Fibroblast of the aortic adventitia (primary cell): ENCODE results near the gene WDR49. TPM values are rescaled to one million over a fixed set of nuclear protein-coding genes. Genes with fewer than 3 reads are reported as not detected.

Experiments used
- DNase-seq: peaks from one replicate; pipeline ENCODE4 v3.0.0-alpha.2; 2010; ENCODE audit warnings: low read depth
- H3K4me3 ChIP-seq: 2 replicates; pipeline ENCODE4 v1.5.1; 2011; ENCODE audit warnings: low read depth, mild to moderate bottlenecking, control low read depth, low read length, moderate library complexity
- CTCF ChIP-seq: IDR thresholded peaks from 2 replicates; pipeline ENCODE4 v1.5.1; 2011; ENCODE audit warnings: mild to moderate bottlenecking, low read length, control low read depth, inconsistent platforms; ENCODE audit not compliant: insufficient read depth
- total RNA-seq: library from RNA; depleted of rRNA; stranded (reverse); fragments of >200 nt; gene quantifications from 2 replicates; pipeline ENCODE4 v1.2.3, GENCODE V29; 2012; ENCODE audit warnings: low replicate concordance

WDR49 gene
- total RNA-seq, 1 donor, result under 0.01 TPM

- DNase-seq, result no peak
- TF ChIP-seq CTCF, result no peak
- H3K4me3 ChIP-seq, result no peak overlapping the region
These were observed 47.9 kb downstream of the WDR49 start for GRCh38 chr3:167605871-167606270.

GRCh38 chr3:167602041-167602440, 51.7 kb downstream of the WDR49 start:
- DNase-seq, result no peak
- H3K4me3 ChIP-seq, result no peak overlapping the region
- no peak for TF ChIP-seq CTCF

- no peak overlapping the region for H3K4me3 ChIP-seq
- DNase-seq, result no peak
- no peak for TF ChIP-seq CTCF
These were observed 66.1 kb downstream of the WDR49 start for GRCh38 chr3:167587651-167588050.

- DNase-seq, result no peak
- no peak for TF ChIP-seq CTCF
- H3K4me3 ChIP-seq, result no peak overlapping the region
These were observed 78.6 kb downstream of the WDR49 start for GRCh38 chr3:167575000-167575600.

- no peak for TF ChIP-seq CTCF
- H3K4me3 ChIP-seq, result no peak overlapping the region
- DNase-seq, result no peak
These were observed 80.8 kb downstream of the WDR49 start for GRCh38 chr3:167572991-167573390.

- DNase-seq, result no peak
- no peak for TF ChIP-seq CTCF
- no peak overlapping the region for H3K4me3 ChIP-seq
These were observed 85.1 kb downstream of the WDR49 start for GRCh38 chr3:167568634-167569033.

- no peak for DNase-seq
- TF ChIP-seq CTCF, result no peak
- no peak overlapping the region for H3K4me3 ChIP-seq
These were observed 88.3 kb downstream of the WDR49 start for GRCh38 chr3:167565489-167565888.
